ENCODE results near the gene SMG7. TPM values are rescaled to one million over a fixed set of nuclear protein-coding genes. Genes with fewer than 3 reads are reported as not detected.

SMG7 gene
- total RNA-seq, 1 experiment from 2014 or later = 65.2 TPM

- Histone ChIP-seq H3K4me1 (ENCODE audit: control insufficient read depth, insufficient read depth, low read length) (no peaks in the 10 kb centered on the region), H3K27me3 (ENCODE audit: control insufficient read depth, insufficient read depth, low read length) (no peaks in the 10 kb centered on the region), H3K27ac (ENCODE audit: low read length) (no peak overlapping the region), H3K36me3 (ENCODE audit: control insufficient read depth, insufficient read depth, low read length) (peaks cover 26% of the 10 kb centered on the region), H3K4me3 (ENCODE audit: low read depth in 2 of 2, low read length in 2 of 2) (no peak overlapping the region), H3K9me3 (ENCODE audit: control insufficient read depth, insufficient read depth, low read depth, low read length) (no peaks in the 10 kb centered on the region)
- CTCF ChIA-PET = interaction anchor here (0.5 kb wide), 1 partner anchor 516 kb away, joined by 3 read pairs; no protein-coding TSS in a partner anchor
- TF ChIP-seq CTCF (IDR thresholded peaks at IDR 0.05) (no peak), REST (IDR thresholded peaks at IDR 0.05; ENCODE audit: insufficient read depth in 1 of 2, low read depth in 2 of 2, low read length in 1 of 2) (no peak), TCF7L2 (IDR thresholded peaks at IDR 0.05; ENCODE audit: low read depth, low read length) (no peak), SIN3A (IDR thresholded peaks at IDR 0.05; ENCODE audit: borderline replicate concordance, insufficient read depth, low read depth, low read length) (no peak), POLR2AphosphoS5 (IDR thresholded peaks at IDR 0.05; ENCODE audit: low read depth, low read length) (no peak)
- in situ Hi-C loops (cut with HindIII; ENCODE audit: low pct_unique_long_range_greater_than_20kb, low sequenced_read_pairs) (no loop called here), intact Hi-C loops (cut with micrococcal nuclease; ENCODE audit: unreplicated experiment) (no loop called here)
- no peak for DNase-seq (ENCODE audit: low read depth, low spot score)
- no TSS peak for BruUV-seq (replicated peaks)
- POLR2A ChIA-PET = no interaction called here
- ATAC-seq = no peak
These were observed 81.5 kb downstream of the SMG7 start for GRCh38 chr1:183553764-183554163.

- Histone ChIP-seq H3K9me3 (ENCODE audit: control insufficient read depth, insufficient read depth, low read depth, low read length) (no peaks in the 10 kb centered on the region), H3K27me3 (ENCODE audit: control insufficient read depth, insufficient read depth, low read length) (no peaks in the 10 kb centered on the region), H3K36me3 (ENCODE audit: control insufficient read depth, insufficient read depth, low read length) (peaks cover 19% of the 10 kb centered on the region), H3K27ac (ENCODE audit: low read length) (no peak overlapping the region), H3K4me3 (ENCODE audit: low read depth in 2 of 2, low read length in 2 of 2) (no peak overlapping the region), H3K4me1 (ENCODE audit: control insufficient read depth, insufficient read depth, low read length) (no peaks in the 10 kb centered on the region)
- in situ Hi-C loops (cut with HindIII; ENCODE audit: low pct_unique_long_range_greater_than_20kb, low sequenced_read_pairs) (no loop called here), intact Hi-C loops (cut with micrococcal nuclease; ENCODE audit: unreplicated experiment) (no loop called here)
- ChIA-PET POLR2A (no interaction called here), CTCF (no interaction called here)
- BruUV-seq (replicated peaks) = no TSS peak
- ATAC-seq (no peak), DNase-seq (ENCODE audit: low read depth, low spot score) (no peak)
- no peak for TF ChIP-seq SIN3A (IDR thresholded peaks at IDR 0.05; ENCODE audit: borderline replicate concordance, insufficient read depth, low read depth, low read length)
- TF ChIP-seq REST (IDR thresholded peaks at IDR 0.05; ENCODE audit: insufficient read depth in 1 of 2, low read depth in 2 of 2, low read length in 1 of 2) = no peak
- no peak for TF ChIP-seq TCF7L2 (IDR thresholded peaks at IDR 0.05; ENCODE audit: low read depth, low read length)
- no peak for TF ChIP-seq POLR2AphosphoS5 (IDR thresholded peaks at IDR 0.05; ENCODE audit: low read depth, low read length)
- TF ChIP-seq CTCF (IDR thresholded peaks at IDR 0.05) = no peak
These were observed 82.3 kb downstream of the SMG7 start for GRCh38 chr1:183554577-183554976.
